ENCODE measurements around the gene EIF4E3. TPM values are rescaled to one million over a fixed set of nuclear protein-coding genes. Genes with fewer than 3 reads are reported as not detected.

EIF4E3 gene
- total and polyA plus RNA-seq, 2 of the 13 experiments (the other 11 are each of a cell fraction or from before 2014, with no cell fraction given): 0.07 to 0.15 TPM

GRCh38 chr3:71759401-71759800, 34.2 kb upstream of the EIF4E3 start:
- 0% methylated on average over 5 of the region's 5 CpGs for WGBS (ENCODE audit: low lambda C conversion rate)
- no peak for ATAC-seq
- H3K4me3 ChIP-seq (replicated peaks in 1 of 3; ENCODE audit: insufficient read depth in 1 of 3, low read depth in 2 of 3, low read length in 3 of 3): no peak overlapping the region
- peaks cover 2 to 40% of the 10 kb centered on the region in 2 experiments; a peak in 3 of 5 replicates for H3K27me3 ChIP-seq (ENCODE audit: control insufficient read depth in 1 of 2, insufficient read depth in 2 of 2, low read length in 2 of 2)
- intact Hi-C loops (cut with micrococcal nuclease; ENCODE audit: unreplicated experiment) (no loop called here), in situ Hi-C loops (cut with HindIII; ENCODE audit: extremely low pct_ligation_motif_present, low pct_unique_long_range_greater_than_20kb) (no loop called here)
- no peaks in the 10 kb centered on the region for H3K79me2 ChIP-seq (ENCODE audit: insufficient read depth, low read length)
- no peak overlapping the region for H3K27ac ChIP-seq (ENCODE audit: extremely low read length, insufficient read depth, low read length)
- CTCF ChIA-PET (ENCODE audit: low intra/inter-chr PET ratio, low total read pairs): no interaction called here
- no peaks in the 10 kb centered on the region for H3K4me1 ChIP-seq (ENCODE audit: insufficient read depth, low read length)
- FAIRE-seq: no peak
- H4K20me1 ChIP-seq (ENCODE audit: insufficient read depth, low read length): no peaks in the 10 kb centered on the region
- POLR2A ChIA-PET: no interaction called here
- no peak overlapping the region for H3K4me2 ChIP-seq (ENCODE audit: low read depth, low read length)
- no peak for DNase-seq (ENCODE audit: low spot score)
- no peaks in the 10 kb centered on the region for H3K9me3 ChIP-seq (ENCODE audit: low read length)
- no peaks in the 10 kb centered on the region for H3K36me3 ChIP-seq (replicated peaks in 1 of 2; ENCODE audit: control insufficient read depth in 1 of 2, insufficient read depth in 2 of 2, low read length in 2 of 2)
- H2AFZ ChIP-seq (ENCODE audit: low read length): no peak overlapping the region
- TF ChIP-seq ZNF746 (CRISPR knock-in tag; IDR thresholded peaks at IDR 0.05) (no peak), CBX2 (IDR thresholded peaks at IDR 0.05; ENCODE audit: low read depth, low read length) (no peak), CBX2 (CRISPR knock-in tag; IDR thresholded peaks at IDR 0.05; ENCODE audit: low read depth) (no peak), RNF2 (conservative IDR thresholded peaks at IDR 0.05; ENCODE audit: low read depth) (no peak), PBX3 (CRISPR knock-in tag; IDR thresholded peaks at IDR 0.05; ENCODE audit: borderline replicate concordance) (no peak), NCOA5 (CRISPR knock-in tag; IDR thresholded peaks at IDR 0.05) (no peak), RFX1 (IDR thresholded peaks at IDR 0.05) (no peak), HMG20A (CRISPR knock-in tag; IDR thresholded peaks at IDR 0.05; ENCODE audit: borderline replicate concordance) (no peak), RFX5 (IDR thresholded peaks at IDR 0.05; ENCODE audit: low read depth, low read length) (no peak), GTF2F1 (IDR thresholded peaks at IDR 0.05; ENCODE audit: low read length) (no peak)
- BruUV-seq (replicated peaks): no TSS peak
- no peak overlapping the region for H3K9ac ChIP-seq (ENCODE audit: insufficient read depth, low read depth, low read length)

GRCh38 chr3:71758091-71758490, 32.9 kb upstream of the EIF4E3 start:
- FAIRE-seq (no peak), DNase-seq (ENCODE audit: low spot score) (no peak), ATAC-seq (no peak)
- no peak overlapping the region for H3K27ac ChIP-seq (ENCODE audit: extremely low read length, insufficient read depth, low read length)
- H3K9ac ChIP-seq (ENCODE audit: insufficient read depth, low read depth, low read length): no peak overlapping the region
- CTCF ChIA-PET (ENCODE audit: low intra/inter-chr PET ratio, low total read pairs): no interaction called here
- no peak overlapping the region for H3K4me3 ChIP-seq (replicated peaks in 1 of 3; ENCODE audit: insufficient read depth in 1 of 3, low read depth in 2 of 3, low read length in 3 of 3)
- H3K27me3 ChIP-seq (ENCODE audit: control insufficient read depth in 1 of 2, insufficient read depth in 2 of 2, low read length in 2 of 2): peaks cover 3 to 42% of the 10 kb centered on the region in 2 experiments
- POLR2A ChIA-PET: no interaction called here
- no peaks in the 10 kb centered on the region for H3K79me2 ChIP-seq (ENCODE audit: insufficient read depth, low read length)
- H3K36me3 ChIP-seq (replicated peaks in 1 of 2; ENCODE audit: control insufficient read depth in 1 of 2, insufficient read depth in 2 of 2, low read length in 2 of 2): no peaks in the 10 kb centered on the region
- BruUV-seq (replicated peaks): no TSS peak
- H3K9me3 ChIP-seq (ENCODE audit: low read length): no peaks in the 10 kb centered on the region
- H3K4me2 ChIP-seq (ENCODE audit: low read depth, low read length): no peak overlapping the region
- in situ Hi-C loops (cut with HindIII; ENCODE audit: extremely low pct_ligation_motif_present, low pct_unique_long_range_greater_than_20kb): no loop called here
- 30% methylated on average over 2 of the region's 2 CpGs for WGBS (ENCODE audit: low lambda C conversion rate)
- H3K4me1 ChIP-seq (ENCODE audit: insufficient read depth, low read length): no peaks in the 10 kb centered on the region
- H2AFZ ChIP-seq (ENCODE audit: low read length): no peak overlapping the region
- no peaks in the 10 kb centered on the region for H4K20me1 ChIP-seq (ENCODE audit: insufficient read depth, low read length)
- intact Hi-C loops (cut with micrococcal nuclease; ENCODE audit: unreplicated experiment): no loop called here
- TF ChIP-seq ZNF570 (CRISPR knock-in tag; IDR thresholded peaks at IDR 0.05; ENCODE audit: borderline replicate concordance): no peak
- no peak for TF ChIP-seq HOXA3 (CRISPR knock-in tag; IDR thresholded peaks at IDR 0.05)
- no peak for TF ChIP-seq TFDP1 (CRISPR knock-in tag; IDR thresholded peaks at IDR 0.05; ENCODE audit: borderline replicate concordance)
- no peak for TF ChIP-seq MAX (IDR thresholded peaks at IDR 0.05)
- TF ChIP-seq ZBTB7B (CRISPR knock-in tag; IDR thresholded peaks at IDR 0.05): no peak
- no peak for TF ChIP-seq ZNF878 (CRISPR knock-in tag; IDR thresholded peaks at IDR 0.05)
- no peak for TF ChIP-seq RFXAP (CRISPR knock-in tag; IDR thresholded peaks at IDR 0.05; ENCODE audit: borderline replicate concordance)
- no peak for TF ChIP-seq ATF5 (CRISPR knock-in tag; IDR thresholded peaks at IDR 0.05; ENCODE audit: low read depth)
- TF ChIP-seq FOXA3 (CRISPR knock-in tag; IDR thresholded peaks at IDR 0.05): no peak

Data from HepG2 (cell line).